ENCODE measurements around the gene PGBD2. TPM values are rescaled to one million over a fixed set of nuclear protein-coding genes. Genes with fewer than 3 reads are reported as not detected.
A peak's percentile ranks its signal among the peaks of the same experiment; 100 is the strongest.

Gene PGBD2
- total and polyA plus RNA-seq, 9 of the 15 experiments (the other 6 are each of a cell fraction or from before 2014, with no cell fraction given), result 11.9 to 21.8 (median 14.7) TPM

- TF ChIP-seq SNIP1 (IDR thresholded peaks at IDR 0.05; ENCODE audit: low read depth), result no peak
- TF ChIP-seq MBD2 (IDR thresholded peaks at IDR 0.05; ENCODE audit: borderline replicate concordance, low read depth), result no peak
- no peak for TF ChIP-seq ZNF280A (IDR thresholded peaks at IDR 0.05; ENCODE audit: low read depth, partially characterized antibody)
- no peak for TF ChIP-seq CTCF (IDR thresholded peaks at IDR 0.05 in 2 of 3, conservative IDR thresholded peaks at IDR 0.05 in 1 of 3; ENCODE audit: insufficient read depth in 2 of 3, low read depth in 1 of 3, low read length in 3 of 3)
- TF ChIP-seq PML (IDR thresholded peaks at IDR 0.05; ENCODE audit: low read length), result no peak
- TF ChIP-seq HBP1 (CRISPR knock-in tag; IDR thresholded peaks at IDR 0.05), result no peak
- no peak for TF ChIP-seq MECOM (CRISPR knock-in tag; IDR thresholded peaks at IDR 0.05)
- no peak for TF ChIP-seq ZBTB34 (CRISPR knock-in tag; IDR thresholded peaks at IDR 0.05)
- TF ChIP-seq CEBPZ (IDR thresholded peaks at IDR 0.05; ENCODE audit: borderline replicate concordance, low read depth, low read length), result no peak
- TF ChIP-seq ZNF717 (CRISPR knock-in tag; IDR thresholded peaks at IDR 0.05), result no peak
- peak; percentile 90 for TF ChIP-seq MEIS2 (IDR thresholded peaks at IDR 0.05; ENCODE audit: partially characterized antibody)
- TF ChIP-seq USF2 (CRISPR knock-in tag; IDR thresholded peaks at IDR 0.05), result no peak
- no peak for TF ChIP-seq MTA2 (IDR thresholded peaks at IDR 0.05; ENCODE audit: low read depth)
- TF ChIP-seq NKRF (IDR thresholded peaks at IDR 0.05; ENCODE audit: borderline replicate concordance), result no peak
Observed at GRCh38 chr1:248926401-248927182, 20.6 kb downstream of the PGBD2 start (continued).
